ENCODE measurements around the gene PTPRN2. TPM values are rescaled to one million over a fixed set of nuclear protein-coding genes. Genes with fewer than 3 reads are reported as not detected.

The PTPRN2 gene
- total and polyA plus RNA-seq, 9 of the 15 experiments (the other 6 are each of a cell fraction or from before 2014, with no cell fraction given): not detected

DNA sequence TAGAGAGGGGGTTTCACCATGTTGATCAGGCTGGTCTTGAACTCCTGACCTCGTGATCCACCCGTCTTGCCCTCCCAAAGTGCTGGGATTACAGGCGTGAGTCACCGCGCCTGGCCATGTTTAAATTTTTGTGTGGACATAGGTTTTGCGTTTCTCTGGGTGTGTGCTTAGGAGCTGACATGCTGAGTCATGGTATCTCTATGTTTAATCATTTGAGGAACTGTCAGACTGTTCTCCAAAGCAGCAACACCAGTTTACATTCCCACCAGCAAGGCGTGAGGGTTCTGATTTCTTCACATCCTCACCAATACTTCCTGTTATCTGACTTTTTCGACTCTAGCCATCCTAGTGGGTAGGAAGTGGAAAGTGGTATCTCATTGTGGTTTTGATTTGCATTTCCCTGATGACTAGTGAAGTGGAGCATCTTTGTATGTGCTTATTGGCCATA, 1097.1 kb downstream of the PTPRN2 start (continued):
- TF ChIP-seq, protein P1, sequence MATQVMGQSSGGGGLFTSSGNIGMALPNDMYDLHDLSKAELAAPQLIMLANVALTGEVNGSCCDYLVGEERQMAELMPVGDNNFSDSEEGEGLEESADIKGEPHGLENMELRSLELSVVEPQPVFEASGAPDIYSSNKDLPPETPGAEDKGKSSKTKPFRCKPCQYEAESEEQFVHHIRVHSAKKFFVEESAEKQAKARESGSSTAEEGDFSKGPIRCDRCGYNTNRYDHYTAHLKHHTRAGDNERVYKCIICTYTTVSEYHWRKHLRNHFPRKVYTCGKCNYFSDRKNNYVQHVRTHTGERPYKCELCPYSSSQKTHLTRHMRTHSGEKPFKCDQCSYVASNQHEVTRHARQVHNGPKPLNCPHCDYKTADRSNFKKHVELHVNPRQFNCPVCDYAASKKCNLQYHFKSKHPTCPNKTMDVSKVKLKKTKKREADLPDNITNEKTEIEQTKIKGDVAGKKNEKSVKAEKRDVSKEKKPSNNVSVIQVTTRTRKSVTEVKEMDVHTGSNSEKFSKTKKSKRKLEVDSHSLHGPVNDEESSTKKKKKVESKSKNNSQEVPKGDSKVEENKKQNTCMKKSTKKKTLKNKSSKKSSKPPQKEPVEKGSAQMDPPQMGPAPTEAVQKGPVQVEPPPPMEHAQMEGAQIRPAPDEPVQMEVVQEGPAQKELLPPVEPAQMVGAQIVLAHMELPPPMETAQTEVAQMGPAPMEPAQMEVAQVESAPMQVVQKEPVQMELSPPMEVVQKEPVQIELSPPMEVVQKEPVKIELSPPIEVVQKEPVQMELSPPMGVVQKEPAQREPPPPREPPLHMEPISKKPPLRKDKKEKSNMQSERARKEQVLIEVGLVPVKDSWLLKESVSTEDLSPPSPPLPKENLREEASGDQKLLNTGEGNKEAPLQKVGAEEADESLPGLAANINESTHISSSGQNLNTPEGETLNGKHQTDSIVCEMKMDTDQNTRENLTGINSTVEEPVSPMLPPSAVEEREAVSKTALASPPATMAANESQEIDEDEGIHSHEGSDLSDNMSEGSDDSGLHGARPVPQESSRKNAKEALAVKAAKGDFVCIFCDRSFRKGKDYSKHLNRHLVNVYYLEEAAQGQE (IDR thresholded peaks at IDR 0.05; ENCODE audit: borderline replicate concordance): peak; percentile 23; the same call in 1 of the 2 replicates
- TF ChIP-seq, protein P1 (CRISPR knock-in tag; IDR thresholded peaks at IDR 0.05; ENCODE audit: low read depth): no peak
- TF ChIP-seq RBFOX2 (IDR thresholded peaks at IDR 0.05; ENCODE audit: low read depth, low read length) (no peak), PHB (CRISPR knock-in tag; IDR thresholded peaks at IDR 0.05) (no peak), MTA2 (IDR thresholded peaks at IDR 0.05; ENCODE audit: low read depth) (no peak), MCM2 (IDR thresholded peaks at IDR 0.05; ENCODE audit: low read depth) (no peak), DPF2 (IDR thresholded peaks at IDR 0.05) (peak; percentile 89), HOXB6 (CRISPR knock-in tag; IDR thresholded peaks at IDR 0.05; ENCODE audit: borderline replicate concordance) (no peak), GATAD2A (IDR thresholded peaks at IDR 0.05) (0 out of 2 replicates have a peak, but pooled peaks have one; percentile 25), MYC (IDR thresholded peaks at IDR 0.05; ENCODE audit: low read depth, low read length) (no peak), MYC (CRISPR knock-in tag; IDR thresholded peaks at IDR 0.05; ENCODE audit: borderline replicate concordance, low read depth) (no peak), MTA1 (IDR thresholded peaks at IDR 0.05; ENCODE audit: borderline replicate concordance) (peak; percentile 78; the same call in 1 of the 2 replicates), ZNF584 (CRISPR knock-in tag; IDR thresholded peaks at IDR 0.05; ENCODE audit: low read depth) (no peak), STAT5A (IDR thresholded peaks at IDR 0.05; ENCODE audit: borderline replicate concordance, low read length) (no peak), POLR2AphosphoS5 (IDR thresholded peaks at IDR 0.05; ENCODE audit: control insufficient read depth, insufficient read depth, low read depth, low read length) (no peak)
- TF ChIP-seq, protein P2, sequence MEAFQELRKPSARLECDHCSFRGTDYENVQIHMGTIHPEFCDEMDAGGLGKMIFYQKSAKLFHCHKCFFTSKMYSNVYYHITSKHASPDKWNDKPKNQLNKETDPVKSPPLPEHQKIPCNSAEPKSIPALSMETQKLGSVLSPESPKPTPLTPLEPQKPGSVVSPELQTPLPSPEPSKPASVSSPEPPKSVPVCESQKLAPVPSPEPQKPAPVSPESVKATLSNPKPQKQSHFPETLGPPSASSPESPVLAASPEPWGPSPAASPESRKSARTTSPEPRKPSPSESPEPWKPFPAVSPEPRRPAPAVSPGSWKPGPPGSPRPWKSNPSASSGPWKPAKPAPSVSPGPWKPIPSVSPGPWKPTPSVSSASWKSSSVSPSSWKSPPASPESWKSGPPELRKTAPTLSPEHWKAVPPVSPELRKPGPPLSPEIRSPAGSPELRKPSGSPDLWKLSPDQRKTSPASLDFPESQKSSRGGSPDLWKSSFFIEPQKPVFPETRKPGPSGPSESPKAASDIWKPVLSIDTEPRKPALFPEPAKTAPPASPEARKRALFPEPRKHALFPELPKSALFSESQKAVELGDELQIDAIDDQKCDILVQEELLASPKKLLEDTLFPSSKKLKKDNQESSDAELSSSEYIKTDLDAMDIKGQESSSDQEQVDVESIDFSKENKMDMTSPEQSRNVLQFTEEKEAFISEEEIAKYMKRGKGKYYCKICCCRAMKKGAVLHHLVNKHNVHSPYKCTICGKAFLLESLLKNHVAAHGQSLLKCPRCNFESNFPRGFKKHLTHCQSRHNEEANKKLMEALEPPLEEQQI (IDR thresholded peaks at IDR 0.05): no peak
- TF ChIP-seq, protein P3, sequence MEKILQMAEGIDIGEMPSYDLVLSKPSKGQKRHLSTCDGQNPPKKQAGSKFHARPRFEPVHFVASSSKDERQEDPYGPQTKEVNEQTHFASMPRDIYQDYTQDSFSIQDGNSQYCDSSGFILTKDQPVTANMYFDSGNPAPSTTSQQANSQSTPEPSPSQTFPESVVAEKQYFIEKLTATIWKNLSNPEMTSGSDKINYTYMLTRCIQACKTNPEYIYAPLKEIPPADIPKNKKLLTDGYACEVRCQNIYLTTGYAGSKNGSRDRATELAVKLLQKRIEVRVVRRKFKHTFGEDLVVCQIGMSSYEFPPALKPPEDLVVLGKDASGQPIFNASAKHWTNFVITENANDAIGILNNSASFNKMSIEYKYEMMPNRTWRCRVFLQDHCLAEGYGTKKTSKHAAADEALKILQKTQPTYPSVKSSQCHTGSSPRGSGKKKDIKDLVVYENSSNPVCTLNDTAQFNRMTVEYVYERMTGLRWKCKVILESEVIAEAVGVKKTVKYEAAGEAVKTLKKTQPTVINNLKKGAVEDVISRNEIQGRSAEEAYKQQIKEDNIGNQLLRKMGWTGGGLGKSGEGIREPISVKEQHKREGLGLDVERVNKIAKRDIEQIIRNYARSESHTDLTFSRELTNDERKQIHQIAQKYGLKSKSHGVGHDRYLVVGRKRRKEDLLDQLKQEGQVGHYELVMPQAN (IDR thresholded peaks at IDR 0.05; ENCODE audit: borderline replicate concordance): no peak
